Breast epithelium (tissue), 3 donors: ENCODE results near the gene DSCAML1.

Experiments used
- POLR2A ChIP-seq: fragments of 450-650 bp; IDR thresholded peaks from one replicate; pipeline ENCODE4 v1.6.1; 2016; ENCODE audit warnings: antibody characterized with exemption, mild to moderate bottlenecking, moderate library complexity
- POLR2AphosphoS5 ChIP-seq, 3 donors: sonication (generic); formaldehyde crosslinking; IDR thresholded peaks; one replicate each; pipeline ENCODE4 v1.6.1; 2017; ENCODE audit warnings: antibody characterized with exemption in 3 of 3
- TF ChIP-seq, protein P1 (sequence below), 3 donors: fragments of 450-650 bp; IDR thresholded peaks; one replicate each; pipeline ENCODE4 v1.5.1; 2016 to 2017; ENCODE audit warnings: antibody characterized with exemption in 3 of 3, mild to moderate bottlenecking in 3 of 3, moderate library complexity in 3 of 3

DNA sequence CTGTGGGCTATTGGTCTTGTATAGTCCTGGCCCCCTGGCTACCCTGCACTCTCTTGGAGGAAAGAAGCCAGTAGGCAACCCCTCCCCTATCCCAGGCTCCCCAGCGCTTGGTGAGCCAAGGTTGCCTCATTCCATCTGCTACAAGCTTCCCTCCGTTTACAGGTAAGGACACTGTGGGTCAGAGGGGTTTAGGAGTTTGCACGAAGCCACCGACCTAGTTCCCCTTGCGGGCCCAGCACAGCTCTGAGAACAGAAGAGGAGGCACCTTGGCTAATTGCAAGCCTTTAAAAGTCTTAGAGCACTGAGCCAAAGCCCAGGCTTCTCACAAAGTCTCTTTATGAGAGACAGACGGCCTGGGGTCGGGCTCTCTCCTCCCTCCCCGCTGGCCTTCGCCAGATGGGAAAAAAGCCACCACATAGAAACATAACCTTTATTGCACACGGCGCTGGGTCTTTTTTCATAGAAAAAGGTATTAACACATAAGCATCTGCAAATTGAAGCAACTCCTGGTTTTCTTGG is 369.6 kb downstream of the DSCAML1 start:
- TF ChIP-seq POLR2A (no peak), POLR2AphosphoS5 (IDR thresholded peaks at IDR 0.05) (no peak)
- TF ChIP-seq, protein P1, sequence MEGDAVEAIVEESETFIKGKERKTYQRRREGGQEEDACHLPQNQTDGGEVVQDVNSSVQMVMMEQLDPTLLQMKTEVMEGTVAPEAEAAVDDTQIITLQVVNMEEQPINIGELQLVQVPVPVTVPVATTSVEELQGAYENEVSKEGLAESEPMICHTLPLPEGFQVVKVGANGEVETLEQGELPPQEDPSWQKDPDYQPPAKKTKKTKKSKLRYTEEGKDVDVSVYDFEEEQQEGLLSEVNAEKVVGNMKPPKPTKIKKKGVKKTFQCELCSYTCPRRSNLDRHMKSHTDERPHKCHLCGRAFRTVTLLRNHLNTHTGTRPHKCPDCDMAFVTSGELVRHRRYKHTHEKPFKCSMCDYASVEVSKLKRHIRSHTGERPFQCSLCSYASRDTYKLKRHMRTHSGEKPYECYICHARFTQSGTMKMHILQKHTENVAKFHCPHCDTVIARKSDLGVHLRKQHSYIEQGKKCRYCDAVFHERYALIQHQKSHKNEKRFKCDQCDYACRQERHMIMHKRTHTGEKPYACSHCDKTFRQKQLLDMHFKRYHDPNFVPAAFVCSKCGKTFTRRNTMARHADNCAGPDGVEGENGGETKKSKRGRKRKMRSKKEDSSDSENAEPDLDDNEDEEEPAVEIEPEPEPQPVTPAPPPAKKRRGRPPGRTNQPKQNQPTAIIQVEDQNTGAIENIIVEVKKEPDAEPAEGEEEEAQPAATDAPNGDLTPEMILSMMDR (IDR thresholded peaks at IDR 0.05): no peak
